WI38 (cell line): ENCODE measurements around the gene TSNAX.

Experiments
- H3K4me3 ChIP-seq: 2 replicates; pipeline ENCODE4 v1.5.1; 2011; ENCODE audit warnings: low read depth, mild to moderate bottlenecking, control low read depth, low read length
- TF ChIP-seq, protein P1 (sequence below): IDR thresholded peaks from 2 replicates; pipeline ENCODE4 v1.5.1; 2012; ENCODE audit warnings: low read depth, mild to moderate bottlenecking, control low read depth, low read length

The TSNAX gene

DNA sequence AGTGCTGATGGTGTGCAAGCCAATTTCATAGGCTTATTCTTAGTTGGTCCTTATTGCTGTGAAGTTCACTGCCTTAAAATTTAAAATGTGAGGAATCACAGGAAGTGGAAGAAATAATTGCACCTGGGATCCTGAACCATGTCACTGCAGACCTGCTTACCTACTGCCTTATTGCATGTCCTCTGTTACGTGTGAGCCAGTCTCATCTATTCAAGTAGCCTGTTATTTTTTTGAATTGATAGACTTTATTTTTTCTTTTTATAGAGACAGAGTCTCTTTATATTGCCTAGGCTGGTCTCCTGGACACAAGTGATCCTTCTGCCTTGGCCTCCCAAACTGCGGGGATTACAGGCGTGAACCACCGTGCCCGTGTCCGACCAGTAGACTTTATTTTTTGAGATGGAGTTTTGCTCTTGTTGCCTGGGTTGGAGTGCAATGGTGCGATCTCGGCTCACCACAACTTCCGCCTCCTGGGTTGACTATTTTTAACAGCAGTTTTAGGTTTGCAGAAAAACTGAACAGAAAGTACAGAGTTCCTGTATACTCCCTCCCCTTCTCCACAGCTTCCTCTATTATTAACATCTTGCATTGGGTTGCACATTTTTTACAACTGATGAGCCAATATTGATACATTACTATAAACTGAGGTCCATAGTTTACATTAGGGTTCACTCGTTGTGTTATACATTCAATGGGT lies 84.1 kb downstream of the TSNAX start:
- H3K4me3 ChIP-seq = no peak overlapping the region
- TF ChIP-seq, protein P1, sequence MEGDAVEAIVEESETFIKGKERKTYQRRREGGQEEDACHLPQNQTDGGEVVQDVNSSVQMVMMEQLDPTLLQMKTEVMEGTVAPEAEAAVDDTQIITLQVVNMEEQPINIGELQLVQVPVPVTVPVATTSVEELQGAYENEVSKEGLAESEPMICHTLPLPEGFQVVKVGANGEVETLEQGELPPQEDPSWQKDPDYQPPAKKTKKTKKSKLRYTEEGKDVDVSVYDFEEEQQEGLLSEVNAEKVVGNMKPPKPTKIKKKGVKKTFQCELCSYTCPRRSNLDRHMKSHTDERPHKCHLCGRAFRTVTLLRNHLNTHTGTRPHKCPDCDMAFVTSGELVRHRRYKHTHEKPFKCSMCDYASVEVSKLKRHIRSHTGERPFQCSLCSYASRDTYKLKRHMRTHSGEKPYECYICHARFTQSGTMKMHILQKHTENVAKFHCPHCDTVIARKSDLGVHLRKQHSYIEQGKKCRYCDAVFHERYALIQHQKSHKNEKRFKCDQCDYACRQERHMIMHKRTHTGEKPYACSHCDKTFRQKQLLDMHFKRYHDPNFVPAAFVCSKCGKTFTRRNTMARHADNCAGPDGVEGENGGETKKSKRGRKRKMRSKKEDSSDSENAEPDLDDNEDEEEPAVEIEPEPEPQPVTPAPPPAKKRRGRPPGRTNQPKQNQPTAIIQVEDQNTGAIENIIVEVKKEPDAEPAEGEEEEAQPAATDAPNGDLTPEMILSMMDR = no peak

DNA sequence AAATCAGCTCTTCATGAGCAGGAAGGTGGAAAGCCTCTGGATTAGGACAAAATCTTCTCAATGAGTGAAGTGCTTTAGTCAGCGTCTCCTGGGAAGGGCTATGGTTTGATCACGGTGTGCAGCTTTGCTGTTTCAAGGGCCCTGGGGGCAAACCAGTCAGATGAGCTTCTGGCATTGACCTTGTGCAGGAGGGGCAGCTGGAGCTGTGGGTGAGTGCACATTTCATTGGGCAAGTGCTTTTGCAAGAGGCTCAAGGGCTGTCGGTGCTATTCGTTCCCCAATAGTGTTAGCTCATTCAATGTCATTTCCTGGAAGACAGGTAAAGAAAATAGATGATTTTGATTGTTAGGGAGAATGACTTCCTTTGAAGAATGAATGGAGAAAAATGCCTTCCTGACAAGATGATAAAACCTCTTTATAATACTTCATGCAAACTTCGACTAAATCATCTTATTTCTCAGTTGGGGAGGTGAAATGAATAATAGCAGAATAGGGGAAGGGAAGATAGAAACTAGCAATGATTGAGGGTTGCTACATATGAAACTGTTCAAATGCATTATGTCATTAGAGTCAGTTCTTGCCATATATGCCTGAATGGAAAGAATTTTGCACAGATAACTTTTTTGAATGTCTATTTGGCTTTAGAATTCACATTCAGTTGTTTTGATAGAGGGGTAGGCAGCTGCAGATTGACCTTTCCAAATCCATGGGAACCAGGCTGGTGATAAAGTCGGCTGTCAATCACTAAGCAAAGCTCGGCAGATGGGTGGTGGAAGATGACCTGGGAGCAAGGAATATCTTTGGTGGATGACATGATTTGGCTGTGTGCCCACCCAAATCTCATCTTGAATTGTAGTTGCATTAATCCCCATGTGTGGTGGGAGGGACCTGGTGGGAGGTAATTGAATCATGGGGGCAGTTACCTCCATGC lies 85.2 kb downstream of the TSNAX start:
- H3K4me3 ChIP-seq = no peak overlapping the region
- TF ChIP-seq, protein P1 = no peak
